PC-3 (cell line): ENCODE measurements around the gene PFDN4. TPM values are rescaled to one million over a fixed set of nuclear protein-coding genes. Genes with fewer than 3 reads are reported as not detected.

Experiments used
- ATAC-seq: fragments of 200-7000 bp; cut with Tn5 transposase; 2 replicates; pipeline ENCODE4 v1.9.1; 2020; ENCODE audit warnings: mild to moderate bottlenecking, moderate library complexity
- BruUV-seq: library from RNA; stranded (reverse); fragments of 400-500 nt; replicated peaks from 2 replicates; lab custom pipeline; 2021; lab: Mats Ljungman, UMichigan
- CTCF ChIA-PET: fragments of 300-600 bp; sonication (Branson Sonifier 250); formaldehyde crosslinking; loops from one replicate; lab custom pipeline; 2022; ENCODE audit warnings: antibody characterized with exemption; lab: Charles Lee
- POLR2A ChIA-PET: fragments of 300-600 bp; sonication (Branson Sonifier 250); formaldehyde crosslinking; loops from one replicate; lab custom pipeline; 2022; ENCODE audit warnings: antibody characterized with exemption; ENCODE audit not compliant: unreplicated experiment; lab: Charles Lee
- DNase-seq: peaks from one replicate; pipeline ENCODE4 v3.0.0-alpha.2; 2015
- H2AFZ ChIP-seq: fragments of 300-600 bp; sonication (generic); 2 replicates; pipeline ENCODE4 v1.6.0; 2016; ENCODE audit warnings: antibody characterized with exemption, low read length
- H3F3A ChIP-seq: fragments of 300-600 bp; sonication (generic); one replicate; pipeline ENCODE4 v1.6.0; 2017; ENCODE audit warnings: antibody characterized with exemption, low read length, control low read depth, mild to moderate bottlenecking; ENCODE audit not compliant: unreplicated experiment
- H3K27ac ChIP-seq: fragments of 300-600 bp; sonication (generic); 2 replicates; pipeline ENCODE4 v1.5.1; 2016; ENCODE audit warnings: mild to moderate bottlenecking, low read length
- H3K27me3 ChIP-seq: fragments of 300-600 bp; sonication (generic); 2 replicates; pipeline ENCODE4 v1.6.1; 2016; ENCODE audit warnings: low read length, mixed read lengths
- H3K36me3 ChIP-seq: fragments of 300-600 bp; sonication (generic); 2 replicates; pipeline ENCODE4 v1.6.1; 2016; ENCODE audit warnings: low read depth, mixed run types, low read length, mixed read lengths
- H3K4me1 ChIP-seq: fragments of 300-600 bp; sonication (generic); 2 replicates; pipeline ENCODE4 v1.5.1; 2016; ENCODE audit warnings: low read length; ENCODE audit not compliant: insufficient read depth
- H3K4me2 ChIP-seq: fragments of 300-600 bp; sonication (generic); 2 replicates; pipeline ENCODE4 v1.6.0; 2016; ENCODE audit warnings: low read length
- H3K4me3 ChIP-seq: fragments of 300-600 bp; sonication (generic); 2 replicates; pipeline ENCODE4 v1.5.1; 2016; ENCODE audit warnings: mild to moderate bottlenecking, low read length, mixed read lengths
- H3K79me2 ChIP-seq: fragments of 300-600 bp; sonication (generic); 2 replicates; pipeline ENCODE4 v1.6.1; 2017; ENCODE audit warnings: low read length, mixed read lengths
- H3K9ac ChIP-seq: fragments of 300-600 bp; sonication (generic); 2 replicates; pipeline ENCODE4 v1.6.0; 2016; ENCODE audit warnings: mild to moderate bottlenecking, low read length
- H3K9me2 ChIP-seq: fragments of 300-600 bp; sonication (generic); replicated peaks from 2 replicates; pipeline ENCODE4 v1.6.1; 2016; ENCODE audit warnings: mixed run types, low read length, mixed read lengths
- H3K9me3 ChIP-seq: fragments of 300-600 bp; sonication (generic); 2 replicates; pipeline ENCODE4 v1.6.1; 2016; ENCODE audit warnings: low read length, mixed read lengths
- H4K20me1 ChIP-seq: fragments of 300-600 bp; sonication (generic); 2 replicates; pipeline ENCODE4 v1.6.1; 2016; ENCODE audit warnings: low read length, mixed read lengths
- CTCF ChIP-seq: fragments of 300-600 bp; sonication (generic); conservative IDR thresholded peaks from 2 replicates; pipeline ENCODE4 v1.5.1; 2017; ENCODE audit warnings: antibody characterized with exemption, low read depth, mild to moderate bottlenecking, low read length
- EZH2 ChIP-seq: fragments of 300-600 bp; sonication (generic); IDR thresholded peaks from one replicate; pipeline ENCODE4 v1.6.1; 2017; ENCODE audit warnings: antibody characterized with exemption, mild to moderate bottlenecking, low read length; ENCODE audit not compliant: unreplicated experiment
- EZH2phosphoT487 ChIP-seq: fragments of 300-600 bp; sonication (generic); IDR thresholded peaks from 2 replicates; pipeline ENCODE4 v1.6.1; 2018; ENCODE audit warnings: mild to moderate bottlenecking, antibody characterized with exemption, low read length, borderline replicate concordance
- intact Hi-C: fragments of 100-400 bp; cut with micrococcal nuclease; formaldehyde crosslinking; loops from 2 replicates; pipeline ENCODE4 v1.9.0; 2023
- total RNA-seq: library from RNA; depleted of rRNA; stranded (reverse); fragments of >200 nt; gene quantifications from 2 replicates; pipeline ENCODE4 v1.2.3, GENCODE V29; 2014

Gene PFDN4
- total RNA-seq, 1 experiment from 2014 or later, result 122 TPM

GRCh38 chr20:54158856-54159418, 49.0 kb upstream of the PFDN4 start:
- Histone ChIP-seq H3K4me2 (no peak overlapping the region), H3K9ac (no peak overlapping the region), H3K27me3 (no peaks in the 10 kb centered on the region), H3F3A (no peaks in the 10 kb centered on the region), H3K79me2 (no peaks in the 10 kb centered on the region), H3K9me3 (no peaks in the 10 kb centered on the region), H3K4me1 (peaks cover 6% of the 10 kb centered on the region; the same call in 1 of the 2 replicates), H3K4me3 (no peak overlapping the region), H3K9me2 (no peaks in the 10 kb centered on the region), H3K27ac (no peak overlapping the region), H2AFZ (no peak overlapping the region), H4K20me1 (no peaks in the 10 kb centered on the region), H3K36me3 (no peaks in the 10 kb centered on the region)
- intact Hi-C loops, result no loop called here
- CTCF ChIA-PET, result interaction anchor here (0.7 kb wide), 1 partner anchor 50 kb away, joined by 3 read pairs; no protein-coding TSS in a partner anchor
- no TSS peak for BruUV-seq
- no peak for TF ChIP-seq EZH2phosphoT487
- no peak for TF ChIP-seq CTCF
- TF ChIP-seq EZH2, result no peak
- POLR2A ChIA-PET, result no interaction called here
- DNase-seq, result no peak
- ATAC-seq, result no peak

- Histone ChIP-seq H3K27me3 (no peaks in the 10 kb centered on the region), H4K20me1 (no peaks in the 10 kb centered on the region), H3K9me2 (no peaks in the 10 kb centered on the region), H2AFZ (no peak overlapping the region), H3K36me3 (no peaks in the 10 kb centered on the region), H3K9ac (no peak overlapping the region), H3K4me1 (peaks cover 6% of the 10 kb centered on the region; the same call in 1 of the 2 replicates), H3K79me2 (no peaks in the 10 kb centered on the region), H3K9me3 (no peaks in the 10 kb centered on the region), H3F3A (no peaks in the 10 kb centered on the region), H3K4me2 (no peak overlapping the region), H3K4me3 (no peak overlapping the region), H3K27ac (no peak overlapping the region)
- CTCF ChIA-PET, result no interaction called here
- intact Hi-C loops, result no loop called here
- TF ChIP-seq EZH2 (no peak), EZH2phosphoT487 (no peak), CTCF (no peak)
- DNase-seq (no peak), ATAC-seq (peak; percentile 60)
- POLR2A ChIA-PET, result no interaction called here
- no TSS peak for BruUV-seq
These were observed 47.6 kb upstream of the PFDN4 start for GRCh38 chr20:54160065-54161007.
